A549 treated with dexamethasone at 1 μM for 4 hours (cell line): ENCODE measurements around the gene NUTM2F. TPM values are rescaled to one million over a fixed set of nuclear protein-coding genes. Genes with fewer than 3 reads are reported as not detected.

ENCODE experiments used
- total RNA-seq: library from RNA; stranded (reverse); fragments of 200-300 nt; extraction: Qiagen RNA extraction; gene quantifications from 5 replicates; pipeline ENCODE4 v1.2.3, GENCODE V29; 2022

NUTM2F gene, protein sequence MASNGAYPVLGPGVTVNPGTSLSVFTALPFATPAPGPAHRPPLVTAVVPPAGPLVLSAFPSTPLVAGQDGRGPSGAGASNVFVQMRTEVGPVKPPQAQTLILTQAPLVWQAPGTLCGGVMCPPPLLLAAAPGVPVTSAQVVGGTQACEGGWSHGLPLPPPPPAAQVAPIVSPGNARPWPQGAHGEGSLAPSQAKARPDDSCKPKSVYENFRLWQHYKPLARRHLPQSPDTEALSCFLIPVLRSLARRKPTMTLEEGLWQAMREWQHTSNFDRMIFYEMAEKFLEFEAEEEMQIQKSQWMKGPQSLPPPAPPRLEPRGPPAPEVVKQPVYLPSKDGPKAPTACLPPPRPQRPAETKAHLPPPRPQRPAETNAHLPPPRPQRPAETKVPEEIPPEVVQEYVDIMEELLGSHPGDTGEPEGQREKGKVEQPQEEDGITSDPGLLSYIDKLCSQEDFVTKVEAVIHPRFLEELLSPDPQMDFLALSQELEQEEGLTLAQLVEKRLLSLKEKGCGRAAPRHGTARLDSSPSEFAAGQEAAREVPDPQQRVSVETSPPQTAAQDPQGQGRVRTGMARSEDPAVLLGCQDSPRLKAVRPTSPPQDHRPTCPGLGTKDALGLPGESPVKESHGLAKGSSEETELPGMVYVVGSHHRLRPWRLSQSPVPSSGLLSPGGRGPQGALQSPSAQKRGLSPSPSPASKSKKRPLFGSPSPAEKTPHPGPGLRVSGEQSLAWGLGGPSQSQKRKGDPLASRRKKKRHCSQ
- not detected in 5 replicates for total RNA-seq

GRCh38 chr9:94328544-94328943 lies at the start of gene NUTM2F:
TSS of gene NUTM2F (minus strand) at chr9:94328644. CDS start at chr9:94328623, 21 bp downstream.

Other genes starting within 250 kb of the NUTM2F start
- gene PTPDC1, start 244.2 kb downstream of the NUTM2F start, total RNA-seq: 3.0 to 4.7 TPM (median 4.2 TPM) in 5 replicates
- gene ZNF169, start 69.3 kb downstream of the NUTM2F start, total RNA-seq: 1.5 to 1.8 TPM (median 1.6 TPM) in 5 replicates
- 0.64 to 0.97 TPM (median 0.72 TPM) in 5 replicates for gene PCAT7, start 226.4 kb upstream of the NUTM2F start, total RNA-seq